K562 (cell line): ENCODE results near the gene ZFHX2. TPM values are rescaled to one million over a fixed set of nuclear protein-coding genes. Genes with fewer than 3 reads are reported as not detected.

Source experiments
- ATAC-seq: fragments of 200-7000 bp; cut with Tn5 transposase; 3 replicates; pipeline ENCODE4 v1.9.1; 2020; ENCODE audit warnings: moderate library complexity
- BruUV-seq: library from RNA; stranded (reverse); fragments of 400-500 nt; replicated peaks from 2 replicates; lab custom pipeline; 2021; lab: Mats Ljungman, UMichigan
- CTCF ChIA-PET: fragments of 300-600 bp; formaldehyde crosslinking; extraction: SDS; loops from one replicate; lab custom pipeline; 2021; ENCODE audit warnings: low intra/inter-chr PET ratio; lab: Yijun Ruan, JAX
- POLR2A ChIA-PET: fragments of 300-600, 350-650 bp; sonication (Branson Sonifier 250); formaldehyde crosslinking; extraction: SDS; loops from one replicate; lab custom pipeline; 2021; ENCODE audit warnings: antibody characterized with exemption, inconsistent platforms; lab: Yijun Ruan, JAX
- DNase-seq, 4 experiments: peaks; one replicate each; pipeline versions ENCODE4 v3.0.0 to v3.0.0-alpha.2; 2011 to 2018; ENCODE audit warnings: low spot score in 3 of 4, mixed read lengths in 3 of 4; ENCODE audit errors: extremely low read depth in 1 of 4
- FAIRE-seq: peaks from 2 replicates; lab custom pipeline; 2011; peaks lifted over from hg19 to GRCh38; lab: Jason Lieb, UNC
- H2AFZ ChIP-seq: 2 replicates; pipeline ENCODE4 v1.6.0; 2011; ENCODE audit warnings: low read depth, low read length, control low read depth, inconsistent platforms
- H3K27ac ChIP-seq: fragments of 200-600 bp; 3 replicates; pipeline ENCODE4 v1.8.0; 2011; ENCODE audit warnings: low read depth, mild to moderate bottlenecking, control low read depth, inconsistent platforms, low read length, moderate library complexity, mixed read lengths; ENCODE audit errors: extremely low read depth
- H3K27me3 ChIP-seq, 2 experiments: fragments of 300-600 bp in 1 of 2; 2 replicates in 1 of 2; 3 replicates in 1 of 2; pipeline versions ENCODE4 v1.6.0 to v1.8.0; 2011; ENCODE audit warnings: inconsistent platforms in 2 of 2, low read length in 2 of 2, mild to moderate bottlenecking in 1 of 2, mixed read lengths in 1 of 2, moderate library complexity in 1 of 2; ENCODE audit not compliant: control insufficient read depth in 2 of 2, insufficient read depth in 2 of 2
- H3K36me3 ChIP-seq: fragments of 300-600 bp; 3 replicates; pipeline ENCODE4 v1.8.0; 2011; ENCODE audit warnings: mild to moderate bottlenecking, low read length, inconsistent platforms; ENCODE audit not compliant: control insufficient read depth, insufficient read depth
- H3K4me1 ChIP-seq, 2 experiments: fragments of 200-600 bp in 1 of 2; replicated peaks in 1 of 2; 2 replicates in 1 of 2; 3 replicates in 1 of 2; pipeline versions ENCODE4 v1.5.1 to v1.8.0; 2011; ENCODE audit warnings: inconsistent platforms in 2 of 2, low read length in 2 of 2, mild to moderate bottlenecking in 1 of 2, mixed read lengths in 1 of 2, moderate library complexity in 1 of 2; ENCODE audit not compliant: control insufficient read depth in 2 of 2, insufficient read depth in 2 of 2
- H3K4me2 ChIP-seq: 2 replicates; pipeline ENCODE4 v1.6.1; 2011; ENCODE audit warnings: low read length, control low read depth, inconsistent platforms, mixed read lengths; ENCODE audit not compliant: insufficient read depth
- H3K4me3 ChIP-seq: fragments of 200-600 bp; sonication (generic), shearing (Covaris generic); 2 replicates; pipeline ENCODE4 v1.5.1; 2016; ENCODE audit warnings: control low read depth, inconsistent platforms
- H3K79me2 ChIP-seq: fragments of 200-600 bp; 3 replicates; pipeline ENCODE4 v1.8.0; 2011; ENCODE audit warnings: low read length, inconsistent platforms; ENCODE audit not compliant: control insufficient read depth, insufficient read depth
- H3K9ac ChIP-seq, 2 experiments: 2 replicates each; pipeline versions ENCODE4 v1.6.0 to v1.6.1; 2011; ENCODE audit warnings: low read depth in 2 of 2, low read length in 2 of 2, control low read depth in 1 of 2, inconsistent platforms in 1 of 2, mild to moderate bottlenecking in 1 of 2, mixed read lengths in 1 of 2; ENCODE audit not compliant: insufficient read depth in 1 of 2
- H3K9me1 ChIP-seq: one replicate; pipeline ENCODE4 v1.6.0; 2011; ENCODE audit warnings: inconsistent platforms, mild to moderate bottlenecking, low read length, moderate library complexity; ENCODE audit not compliant: control insufficient read depth, insufficient read depth
- H3K9me3 ChIP-seq: replicated peaks from 2 replicates; pipeline ENCODE4 v1.5.1; 2011; ENCODE audit warnings: low read depth, low read length, inconsistent platforms; ENCODE audit not compliant: control insufficient read depth, insufficient read depth
- H4K20me1 ChIP-seq: replicated peaks from 2 replicates; pipeline ENCODE4 v1.6.1; 2011; ENCODE audit warnings: low read length, inconsistent platforms, mixed read lengths; ENCODE audit not compliant: control insufficient read depth, insufficient read depth
- CTCFL ChIP-seq: IDR thresholded peaks from 2 replicates; pipeline ENCODE4 v1.6.1; 2011; ENCODE audit warnings: borderline replicate concordance, low read depth, mild to moderate bottlenecking, moderate library complexity, low read length; ENCODE audit not compliant: insufficient read depth, poor library complexity, severe bottlenecking
- DEAF1 ChIP-seq: fragments of 450-650 bp; formaldehyde crosslinking; IDR thresholded peaks from 2 replicates; pipeline ENCODE4 v1.4.0; 2020; ENCODE audit warnings: mild to moderate bottlenecking, moderate library complexity
- KLF16 ChIP-seq: IDR thresholded peaks from 2 replicates; pipeline ENCODE4 v1.6.1; 2016; ENCODE audit warnings: antibody characterized with exemption
- POLR3G ChIP-seq: IDR thresholded peaks from 2 replicates; pipeline ENCODE4 v1.6.1; 2011; ENCODE audit not compliant: insufficient read length, insufficient replicate concordance; ENCODE audit errors: extremely low read depth
- TSHZ1 ChIP-seq: fragments of 250-450 bp; sonication (Bioruptor Pico); IDR thresholded peaks from 2 replicates; pipeline ENCODE4 v1.4.0; 2020; ENCODE audit warnings: mild to moderate bottlenecking, moderate library complexity
- VEZF1 ChIP-seq: fragments of 200-800 bp; sonication (Bioruptor generic); IDR thresholded peaks from 2 replicates; pipeline ENCODE4 v1.6.1; 2017; ENCODE audit warnings: missing genetic modification characterization, missing compliant biosample characterization
- WGBS: fragments of 100-300 bp; shearing (Covaris generic); methylation state at CpG from one replicate; pipeline ENCODE4 v1.1.6; 2016; ENCODE audit warnings: low coverage, mixed read lengths; ENCODE audit not compliant: insufficient coverage; ENCODE audit errors: missing lambda C conversion rate; 5-methylcytosine and 5-hydroxymethylcytosine counted together
- in situ Hi-C: fragments of 300-500 bp; cut with MboI; formaldehyde crosslinking; loops from 4 replicates; pipeline ENCODE4 v1.15.0; 2018; ENCODE audit warnings: inconsistent platforms, mixed read lengths
- intact Hi-C: fragments of 100-400 bp; cut with micrococcal nuclease; formaldehyde crosslinking; loops from 2 replicates; pipeline ENCODE4 v1.14.2; 2022
- polyA plus RNA-seq, 8 experiments: library from polyadenylated mRNA; depleted of rRNA in 4 of 8; stranded (reverse) in 5 of 8; unstranded in 3 of 8; fragments of >200 nt; fragmentation: Nextera tagmentation in 2 of 8; fragmentation: Illumina TruSeq in 1 of 8; extraction: Ambion mirVana in 2 of 8; extraction: Trizol in 1 of 8; gene quantifications; 2 replicates each; pipeline versions ENCODE4 v1.2.1 to v1.2.3, GENCODE V29; 2011 to 2014; ENCODE audit warnings: inconsistent platforms in 1 of 8, missing spikeins in 1 of 8
- total RNA-seq, 7 experiments: library from RNA; depleted of rRNA in 6 of 7; stranded (reverse); fragments of >200 nt in 6 of 7; fragmentation: Illumina TruSeq in 2 of 7; extraction: Trizol in 2 of 7; gene quantifications; 2 replicates each; pipeline versions ENCODE4 v1.2.1 to v1.2.3, GENCODE V29; 2011 to 2021; ENCODE audit warnings: low replicate concordance in 1 of 7

Gene ZFHX2
- total and polyA plus RNA-seq, 9 of the 15 experiments (the other 6 are each of a cell fraction or from before 2014, with no cell fraction given): 0.06 to 0.11 (median 0.11) TPM; not detected in 4

GRCh38 chr14:23559010-23559925 lies 7.7 kb upstream of the ZFHX2 start:
- Histone ChIP-seq H3K9me1 (no peaks in the 10 kb centered on the region), H3K4me2 (no peak overlapping the region), H3K4me3 (no peak overlapping the region), H2AFZ (no peak overlapping the region), H3K27ac (no peak overlapping the region), H3K79me2 (peaks cover 10% of the 10 kb centered on the region), H3K36me3 (peaks cover 54% of the 10 kb centered on the region; the same call in 2 of the 3 replicates), H3K9me3 (no peaks in the 10 kb centered on the region), H3K4me1 (peaks cover 7 to 13% of the 10 kb centered on the region in 2 experiments; a peak in 3 of 5 replicates), H3K9ac (no peak overlapping the region), H4K20me1 (0 out of 2 replicates have a peak, but pooled peaks cover 3% of the 10 kb centered on the region), H3K27me3 (no peaks in the 10 kb centered on the region)
- no TSS peak for BruUV-seq
- POLR2A ChIA-PET: interaction anchor here (0.6 to 1.2 kb wide), 5 partner anchors 77 to 820 kb away, joined by 3 to 5 read pairs (median 4); partner anchors contain the start of gene PABPN1
- peak; percentile 38 for ATAC-seq
- CTCF ChIA-PET: interaction anchor here (1.3 to 2.0 kb wide), 2 partner anchors 81 to 231 kb away, joined by 5 to 12 read pairs; no protein-coding TSS in a partner anchor
- in situ Hi-C loops (loop anchor here (5.0 kb wide), 1 partner anchor 72 kb away; no protein-coding TSS in a partner anchor), intact Hi-C loops (loop anchor here (1.0 to 10.0 kb wide), 2 partner anchors 81 to 234 kb away; partner anchors contain the start of gene PABPN1)
- DNase-seq: peak; percentile 68 to 74 (median 68)
- 59% methylated on average over 6 of the region's 21 CpGs for WGBS
- FAIRE-seq: no peak
- TF ChIP-seq KLF16 (0 out of 2 replicates have a peak, but pooled peaks have one; percentile 25), VEZF1 (CRISPR knock-in tag) (peak; percentile 28; the same call in 1 of the 2 replicates), CTCFL (peak; percentile 61), POLR3G (no peak), DEAF1 (peak; percentile 48; the same call in 1 of the 2 replicates), TSHZ1 (CRISPR knock-in tag) (no peak)
